H1 (cell line): ENCODE data around the gene CMSS1. TPM values are rescaled to one million over a fixed set of nuclear protein-coding genes. Genes with fewer than 3 reads are reported as not detected.

Experiments
- EP300 ChIP-seq, 2 experiments: IDR thresholded peaks; 1 replicate in 1 of 2; 2 replicates in 1 of 2; pipeline ENCODE4 v1.6.1; 2011 to 2012; ENCODE audit warnings: low read depth in 2 of 2, low read length in 2 of 2, mild to moderate bottlenecking in 2 of 2, borderline replicate concordance in 1 of 2, inconsistent platforms in 1 of 2, moderate library complexity in 1 of 2
- TAF7 ChIP-seq: optimal IDR thresholded peaks from 2 replicates; pipeline ENCODE3; 2011; ENCODE audit warnings: low read depth, mild to moderate bottlenecking, inconsistent platforms, low read length, moderate library complexity, borderline replicate concordance
- polyA plus RNA-seq, 7 experiments: library from polyadenylated mRNA; depleted of rRNA in 3 of 7; stranded (reverse) in 5 of 7; unstranded in 2 of 7; fragments of >200 nt in 5 of 7; fragments of 200-250 nt in 2 of 7; gene quantifications; 1 replicate in 5 of 7; 2 replicates in 1 of 7; 4 replicates in 1 of 7; pipeline versions ENCODE4 v1.2.1 to v1.2.3, GENCODE V29; 2011 to 2013; ENCODE audit warnings: missing spikeins in 2 of 7, mixed read lengths in 2 of 7
- total RNA-seq: library from RNA; stranded (reverse); fragmentation: NEBNext Ultra II Directional; extraction: Animal tissue kit (Norgen Biotek cat#: 25700); gene quantifications from 2 replicates; pipeline ENCODE4 v1.2.1, GENCODE V29; 2021
- TF ChIP-seq, protein P1 (sequence below): fragments of 300-600 bp; sonication (generic); IDR thresholded peaks from 2 replicates; pipeline ENCODE4 v1.7.1; 2012; ENCODE audit warnings: low read length, moderate library complexity, mild to moderate bottlenecking, inconsistent platforms; ENCODE audit not compliant: insufficient replicate concordance

Gene CMSS1
- total and polyA plus RNA-seq, 2 of the 8 experiments (the other 6 are each of a cell fraction or from before 2014, with no cell fraction given), result 15.2 to 75.1 TPM

DNA sequence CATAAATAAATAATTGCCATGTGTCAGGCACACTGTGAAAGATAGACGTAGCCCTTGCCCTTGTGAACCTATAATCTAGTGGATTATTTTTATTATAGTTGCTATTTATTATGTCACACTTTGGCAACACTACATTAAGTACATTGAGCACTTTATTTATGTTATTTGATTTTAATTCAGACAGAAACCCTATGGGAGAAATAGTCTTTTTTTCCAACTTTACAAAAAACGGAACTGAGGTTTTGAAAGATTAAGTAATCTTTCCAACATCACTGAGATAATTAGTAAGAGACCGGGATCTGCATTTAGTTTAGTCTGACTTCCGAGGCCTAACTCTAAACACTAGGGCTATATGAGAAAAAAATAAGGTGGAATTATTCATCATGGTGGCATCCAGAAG is 299.4 kb downstream of the CMSS1 start (continued):
- TF ChIP-seq, protein P1, sequence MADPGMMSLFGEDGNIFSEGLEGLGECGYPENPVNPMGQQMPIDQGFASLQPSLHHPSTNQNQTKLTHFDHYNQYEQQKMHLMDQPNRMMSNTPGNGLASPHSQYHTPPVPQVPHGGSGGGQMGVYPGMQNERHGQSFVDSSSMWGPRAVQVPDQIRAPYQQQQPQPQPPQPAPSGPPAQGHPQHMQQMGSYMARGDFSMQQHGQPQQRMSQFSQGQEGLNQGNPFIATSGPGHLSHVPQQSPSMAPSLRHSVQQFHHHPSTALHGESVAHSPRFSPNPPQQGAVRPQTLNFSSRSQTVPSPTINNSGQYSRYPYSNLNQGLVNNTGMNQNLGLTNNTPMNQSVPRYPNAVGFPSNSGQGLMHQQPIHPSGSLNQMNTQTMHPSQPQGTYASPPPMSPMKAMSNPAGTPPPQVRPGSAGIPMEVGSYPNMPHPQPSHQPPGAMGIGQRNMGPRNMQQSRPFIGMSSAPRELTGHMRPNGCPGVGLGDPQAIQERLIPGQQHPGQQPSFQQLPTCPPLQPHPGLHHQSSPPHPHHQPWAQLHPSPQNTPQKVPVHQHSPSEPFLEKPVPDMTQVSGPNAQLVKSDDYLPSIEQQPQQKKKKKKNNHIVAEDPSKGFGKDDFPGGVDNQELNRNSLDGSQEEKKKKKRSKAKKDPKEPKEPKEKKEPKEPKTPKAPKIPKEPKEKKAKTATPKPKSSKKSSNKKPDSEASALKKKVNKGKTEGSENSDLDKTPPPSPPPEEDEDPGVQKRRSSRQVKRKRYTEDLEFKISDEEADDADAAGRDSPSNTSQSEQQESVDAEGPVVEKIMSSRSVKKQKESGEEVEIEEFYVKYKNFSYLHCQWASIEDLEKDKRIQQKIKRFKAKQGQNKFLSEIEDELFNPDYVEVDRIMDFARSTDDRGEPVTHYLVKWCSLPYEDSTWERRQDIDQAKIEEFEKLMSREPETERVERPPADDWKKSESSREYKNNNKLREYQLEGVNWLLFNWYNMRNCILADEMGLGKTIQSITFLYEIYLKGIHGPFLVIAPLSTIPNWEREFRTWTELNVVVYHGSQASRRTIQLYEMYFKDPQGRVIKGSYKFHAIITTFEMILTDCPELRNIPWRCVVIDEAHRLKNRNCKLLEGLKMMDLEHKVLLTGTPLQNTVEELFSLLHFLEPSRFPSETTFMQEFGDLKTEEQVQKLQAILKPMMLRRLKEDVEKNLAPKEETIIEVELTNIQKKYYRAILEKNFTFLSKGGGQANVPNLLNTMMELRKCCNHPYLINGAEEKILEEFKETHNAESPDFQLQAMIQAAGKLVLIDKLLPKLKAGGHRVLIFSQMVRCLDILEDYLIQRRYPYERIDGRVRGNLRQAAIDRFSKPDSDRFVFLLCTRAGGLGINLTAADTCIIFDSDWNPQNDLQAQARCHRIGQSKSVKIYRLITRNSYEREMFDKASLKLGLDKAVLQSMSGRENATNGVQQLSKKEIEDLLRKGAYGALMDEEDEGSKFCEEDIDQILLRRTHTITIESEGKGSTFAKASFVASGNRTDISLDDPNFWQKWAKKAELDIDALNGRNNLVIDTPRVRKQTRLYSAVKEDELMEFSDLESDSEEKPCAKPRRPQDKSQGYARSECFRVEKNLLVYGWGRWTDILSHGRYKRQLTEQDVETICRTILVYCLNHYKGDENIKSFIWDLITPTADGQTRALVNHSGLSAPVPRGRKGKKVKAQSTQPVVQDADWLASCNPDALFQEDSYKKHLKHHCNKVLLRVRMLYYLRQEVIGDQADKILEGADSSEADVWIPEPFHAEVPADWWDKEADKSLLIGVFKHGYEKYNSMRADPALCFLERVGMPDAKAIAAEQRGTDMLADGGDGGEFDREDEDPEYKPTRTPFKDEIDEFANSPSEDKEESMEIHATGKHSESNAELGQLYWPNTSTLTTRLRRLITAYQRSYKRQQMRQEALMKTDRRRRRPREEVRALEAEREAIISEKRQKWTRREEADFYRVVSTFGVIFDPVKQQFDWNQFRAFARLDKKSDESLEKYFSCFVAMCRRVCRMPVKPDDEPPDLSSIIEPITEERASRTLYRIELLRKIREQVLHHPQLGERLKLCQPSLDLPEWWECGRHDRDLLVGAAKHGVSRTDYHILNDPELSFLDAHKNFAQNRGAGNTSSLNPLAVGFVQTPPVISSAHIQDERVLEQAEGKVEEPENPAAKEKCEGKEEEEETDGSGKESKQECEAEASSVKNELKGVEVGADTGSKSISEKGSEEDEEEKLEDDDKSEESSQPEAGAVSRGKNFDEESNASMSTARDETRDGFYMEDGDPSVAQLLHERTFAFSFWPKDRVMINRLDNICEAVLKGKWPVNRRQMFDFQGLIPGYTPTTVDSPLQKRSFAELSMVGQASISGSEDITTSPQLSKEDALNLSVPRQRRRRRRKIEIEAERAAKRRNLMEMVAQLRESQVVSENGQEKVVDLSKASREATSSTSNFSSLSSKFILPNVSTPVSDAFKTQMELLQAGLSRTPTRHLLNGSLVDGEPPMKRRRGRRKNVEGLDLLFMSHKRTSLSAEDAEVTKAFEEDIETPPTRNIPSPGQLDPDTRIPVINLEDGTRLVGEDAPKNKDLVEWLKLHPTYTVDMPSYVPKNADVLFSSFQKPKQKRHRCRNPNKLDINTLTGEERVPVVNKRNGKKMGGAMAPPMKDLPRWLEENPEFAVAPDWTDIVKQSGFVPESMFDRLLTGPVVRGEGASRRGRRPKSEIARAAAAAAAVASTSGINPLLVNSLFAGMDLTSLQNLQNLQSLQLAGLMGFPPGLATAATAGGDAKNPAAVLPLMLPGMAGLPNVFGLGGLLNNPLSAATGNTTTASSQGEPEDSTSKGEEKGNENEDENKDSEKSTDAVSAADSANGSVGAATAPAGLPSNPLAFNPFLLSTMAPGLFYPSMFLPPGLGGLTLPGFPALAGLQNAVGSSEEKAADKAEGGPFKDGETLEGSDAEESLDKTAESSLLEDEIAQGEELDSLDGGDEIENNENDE, result no peak
- TF ChIP-seq EP300 (IDR thresholded peaks at IDR 0.05; ENCODE audit: borderline replicate concordance in 1 of 2, low read depth in 2 of 2, low read length in 2 of 2), result no peak
- TF ChIP-seq TAF7, result no peak
